A172 (cell line): ENCODE results near the gene SRPX. TPM values are rescaled to one million over a fixed set of nuclear protein-coding genes. Genes with fewer than 3 reads are reported as not detected.

ENCODE experiments used
- total RNA-seq: library from RNA; depleted of rRNA; stranded (reverse); fragments of >200 nt; shearing (Covaris generic); gene quantifications from 2 replicates; pipeline ENCODE4 v1.2.3, GENCODE V29; 2014; rRNA removed

The SRPX gene
- total RNA-seq, 1 experiment from 2014 or later = 63.8 TPM

Other genes with a start within 250 kb of the SRPX start
- 8.1 and 8.5 TPM in 2 replicates for gene SYTL5, start 214.3 kb downstream of the SRPX start, total RNA-seq
- 3.7 and 5.3 TPM in 2 replicates for gene RPGR, start 106.6 kb upstream of the SRPX start, total RNA-seq
- not detected in 2 replicates for gene OTC, start 131.7 kb upstream of the SRPX start, total RNA-seq